GM19468 (cell line): ENCODE results near the gene PALLD.

Source experiments
- ATAC-seq: cut with Tn5 transposase; IDR thresholded peaks from one replicate; pipeline ENCODE4 v1.9.1; 2021; ENCODE audit warnings: mild to moderate bottlenecking, moderate library complexity, moderate number of reproducible peaks; ENCODE audit not compliant: unreplicated experiment; ENCODE audit errors: extremely low read depth

PALLD gene

DNA sequence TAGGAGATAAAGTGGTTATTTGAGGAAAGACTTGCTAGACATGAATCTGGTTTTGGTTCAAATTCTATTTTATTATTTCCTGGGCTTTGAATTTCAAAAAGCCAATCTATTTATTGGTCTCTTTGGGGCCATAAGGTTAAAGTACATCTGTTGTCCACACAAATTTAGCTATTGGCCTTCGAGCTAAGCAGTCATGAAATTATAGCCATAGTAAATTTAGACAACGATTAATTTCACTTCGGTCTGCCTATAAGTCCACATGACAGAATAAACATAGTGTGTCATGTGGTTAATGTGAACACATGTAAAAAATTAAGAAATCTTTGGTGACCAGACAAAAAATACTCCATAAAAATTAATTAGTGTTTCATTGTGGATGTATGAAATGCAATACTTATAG lies 161.9 kb downstream of the PALLD start:
- no peak for ATAC-seq

DNA sequence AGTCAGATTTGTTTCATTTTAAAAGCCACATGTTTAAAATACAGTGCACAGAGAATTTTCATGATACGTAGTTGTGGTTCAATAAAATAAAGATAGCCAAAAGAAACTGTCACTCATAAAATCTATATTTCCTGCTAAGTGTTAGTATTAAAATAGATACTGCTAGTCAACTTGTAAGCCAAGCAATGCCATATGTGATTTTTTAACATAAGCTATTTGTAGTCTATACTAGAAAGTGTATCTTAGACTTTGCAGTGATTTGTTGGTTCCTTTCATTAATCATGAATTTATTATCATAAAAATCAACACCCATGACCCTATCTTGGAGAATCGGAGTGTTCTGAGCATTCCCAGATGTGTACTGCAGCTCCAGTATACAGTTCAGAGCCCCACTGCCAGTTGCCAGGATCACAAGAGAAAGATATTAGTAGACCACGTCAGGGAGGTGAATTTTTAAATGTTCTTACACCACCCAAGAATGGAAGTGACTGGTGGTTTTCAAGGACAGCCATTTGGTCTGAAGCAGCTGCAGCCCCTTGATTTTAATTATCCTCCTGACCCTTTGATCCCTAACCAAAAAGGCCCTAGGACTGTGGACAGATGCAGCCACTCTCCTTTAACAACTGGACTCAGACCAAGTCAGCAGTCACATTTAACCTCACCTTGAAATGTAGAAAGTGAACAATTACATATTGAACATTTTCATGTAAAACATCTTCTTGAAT lies 163.1 kb downstream of the PALLD start:
- ATAC-seq: no peak

DNA sequence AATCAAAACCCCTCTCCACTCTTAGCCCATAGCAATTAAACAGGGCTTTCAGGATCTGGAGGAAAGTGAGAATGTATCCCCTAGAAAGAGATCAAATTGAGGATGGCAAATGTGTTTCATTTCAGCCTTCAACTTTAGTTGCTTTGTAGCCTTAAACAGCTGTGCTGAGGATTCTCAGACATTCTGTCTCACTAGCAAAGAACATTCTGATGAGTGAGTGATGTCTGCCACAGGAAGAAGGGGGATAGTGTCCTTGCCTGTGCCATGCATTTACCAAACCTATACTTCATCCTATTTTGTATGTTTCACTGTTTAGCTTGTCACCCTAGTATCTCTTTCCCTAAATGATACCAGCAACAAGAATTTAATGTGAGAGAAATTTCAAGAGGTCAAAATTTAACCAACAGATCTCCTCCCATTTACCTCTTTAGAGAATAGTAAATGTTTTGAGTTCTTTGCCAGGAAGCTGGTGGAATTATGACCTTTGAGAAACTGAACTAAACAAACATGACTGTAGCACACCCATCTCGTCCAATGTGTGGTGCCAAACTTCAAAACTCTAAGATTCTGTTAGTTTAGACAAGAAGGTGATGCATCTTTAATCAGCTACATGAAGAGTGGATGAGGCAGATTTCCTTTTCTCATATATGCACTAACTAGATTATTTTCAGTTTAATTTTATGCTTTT lies 165.6 kb downstream of the PALLD start:
- no peak for ATAC-seq

DNA sequence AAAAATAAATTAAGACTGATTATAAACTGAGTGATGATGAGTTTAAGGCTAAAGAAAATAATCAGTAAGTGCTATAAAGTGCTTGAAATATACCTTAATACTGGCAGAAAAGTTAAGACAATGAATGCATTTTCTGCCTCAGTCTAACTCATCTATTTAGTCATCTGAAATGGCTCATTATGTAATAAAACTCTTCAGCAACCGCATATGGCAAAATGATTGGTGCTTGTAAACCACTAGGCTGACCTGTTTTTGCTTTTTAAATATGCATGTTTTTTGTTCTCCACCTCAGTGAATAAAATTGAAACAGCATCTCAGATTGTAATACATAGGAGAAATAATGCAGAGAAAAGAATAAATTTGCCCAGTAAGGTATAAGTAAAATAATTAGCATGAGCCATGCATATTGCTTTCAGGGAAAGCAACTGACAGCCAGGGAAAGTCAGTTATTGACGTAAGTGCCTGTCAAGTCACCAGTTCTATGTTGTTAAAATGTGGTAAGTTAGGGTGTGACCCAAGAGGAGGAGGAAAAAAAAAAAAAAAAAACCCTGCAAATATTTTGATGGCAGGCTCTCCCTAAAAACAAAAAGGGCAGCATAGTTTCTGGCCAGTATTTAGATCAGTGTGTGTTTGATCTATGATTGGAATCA lies 167.5 kb downstream of the PALLD start:
- no peak for ATAC-seq

DNA sequence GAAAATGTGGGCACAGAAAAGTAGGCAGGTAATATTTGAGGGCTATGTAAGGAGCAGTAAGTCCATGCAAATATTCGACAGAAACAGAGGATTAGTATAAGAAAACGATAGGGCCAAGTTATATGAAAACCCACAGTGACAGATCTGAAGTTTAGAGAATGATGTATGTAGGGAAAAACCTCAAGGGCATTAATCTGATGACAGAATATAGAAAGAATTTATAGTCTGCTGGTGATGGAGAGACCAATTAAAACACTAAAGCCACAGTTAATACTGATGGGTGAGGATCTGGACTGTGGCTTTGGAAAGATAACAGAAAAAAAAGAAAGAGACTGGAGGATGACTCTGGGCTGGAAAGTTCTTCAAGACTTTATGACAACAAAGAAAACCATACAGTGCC lies 169.7 kb downstream of the PALLD start:
- ATAC-seq: no peak

DNA sequence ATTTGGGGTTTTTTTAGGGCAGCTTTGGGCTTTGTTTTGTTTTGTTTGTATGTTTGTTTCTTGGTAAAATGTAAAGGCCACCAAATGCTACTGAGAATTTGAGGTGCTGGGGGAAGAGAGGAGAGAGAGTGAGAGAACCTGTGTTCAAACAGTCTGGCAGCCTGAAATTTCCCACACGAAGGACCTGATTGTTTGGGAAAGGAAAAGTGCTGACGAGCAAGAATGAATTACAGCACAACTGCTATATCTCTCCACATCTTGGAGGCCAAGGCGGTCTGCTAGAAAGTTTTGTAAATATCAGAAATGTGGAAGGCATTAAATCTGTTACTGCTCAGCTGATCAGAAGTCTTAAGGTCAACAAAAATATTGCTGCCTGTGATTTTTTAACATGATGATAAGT lies 170.5 kb downstream of the PALLD start:
- no peak for ATAC-seq

DNA sequence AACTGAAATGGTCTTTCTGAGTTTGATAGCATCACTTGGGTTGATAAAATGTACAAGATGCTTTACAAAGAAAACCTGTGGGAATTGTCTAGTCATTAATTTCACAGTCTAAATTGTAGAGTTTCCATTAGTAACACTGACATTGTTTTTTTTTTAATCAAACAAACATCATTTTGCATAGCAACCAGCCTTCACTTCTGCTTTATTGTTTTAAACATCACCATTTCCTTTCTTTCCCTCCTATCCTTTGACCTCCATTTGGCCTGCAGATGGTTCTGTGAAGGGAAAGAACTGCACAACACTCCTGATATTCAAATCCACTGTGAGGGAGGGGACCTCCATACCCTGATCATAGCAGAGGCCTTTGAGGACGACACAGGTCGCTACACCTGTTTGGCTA lies 171.1 kb downstream of the PALLD start:
- ATAC-seq: no peak

DNA sequence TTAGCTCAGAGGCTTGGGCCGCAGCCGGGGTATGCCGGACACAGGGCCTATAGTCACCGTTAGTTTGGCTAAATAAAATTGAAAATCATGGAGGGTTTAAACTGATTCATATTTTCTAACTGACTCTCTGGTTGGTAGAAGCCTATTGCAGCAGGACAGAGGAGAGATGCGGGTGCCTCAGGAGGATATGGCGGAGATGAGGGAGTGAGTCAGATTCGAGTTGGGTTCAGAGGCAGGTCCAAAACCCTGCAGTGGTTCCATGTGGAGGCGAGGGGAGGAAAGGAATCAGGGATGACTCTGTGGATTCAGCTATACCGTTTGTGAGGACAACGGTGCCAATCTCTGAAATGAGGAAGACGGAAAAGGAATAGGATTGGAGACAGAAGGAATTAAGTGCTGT lies 176.6 kb downstream of the PALLD start:
- ATAC-seq: no peak

DNA sequence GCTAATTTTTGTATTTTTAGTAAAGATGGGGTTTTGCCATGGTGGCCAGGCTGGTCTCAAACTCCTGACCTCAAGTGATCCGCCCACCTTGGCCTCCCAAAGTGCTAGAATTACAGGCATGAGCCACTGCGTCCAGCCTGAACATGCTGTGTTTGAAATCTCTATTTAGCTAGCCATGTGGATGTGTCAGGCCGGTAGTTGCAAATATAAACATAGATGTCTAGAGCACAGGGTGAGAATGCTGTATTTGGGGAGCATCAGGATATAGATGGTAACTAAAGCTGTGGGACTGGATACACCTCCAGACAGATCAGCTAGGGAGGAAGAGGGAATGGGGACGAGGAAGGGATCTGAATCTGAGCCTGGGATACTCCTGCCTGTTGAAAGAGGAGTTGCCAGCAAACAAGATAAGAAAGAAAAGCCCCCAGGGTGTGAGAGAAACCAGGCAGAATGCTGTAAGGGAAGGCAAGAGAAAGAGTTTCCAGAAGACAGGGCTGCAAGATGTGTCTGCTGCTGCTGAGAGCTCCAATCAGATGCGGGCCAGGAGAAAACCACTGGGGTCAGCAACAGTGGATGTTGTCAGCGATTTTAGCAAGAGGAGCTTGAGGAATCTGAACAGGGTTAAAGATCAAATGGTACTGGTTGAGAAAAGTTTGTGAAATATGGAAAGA lies 177.4 kb downstream of the PALLD start:
- no peak for ATAC-seq

DNA sequence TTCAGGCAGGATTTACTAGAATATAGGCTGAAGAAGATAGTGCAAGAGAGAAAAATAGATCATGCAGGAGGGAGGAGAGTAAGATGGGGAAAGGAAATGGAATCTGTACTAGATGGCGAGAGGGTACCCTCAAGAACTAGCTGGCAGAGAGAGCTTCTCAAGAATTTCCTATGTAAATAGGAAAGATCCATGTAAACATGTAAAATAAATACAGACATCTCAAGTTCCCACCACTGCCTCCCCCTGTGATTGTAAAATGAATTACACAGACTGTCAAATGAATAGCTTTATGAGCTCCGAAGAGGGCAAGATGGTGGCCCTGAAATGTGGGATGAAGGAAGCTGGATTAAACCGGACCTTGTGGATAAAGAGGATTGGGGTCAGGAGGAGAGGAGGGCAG lies 178.0 kb downstream of the PALLD start:
- no peak for ATAC-seq

DNA sequence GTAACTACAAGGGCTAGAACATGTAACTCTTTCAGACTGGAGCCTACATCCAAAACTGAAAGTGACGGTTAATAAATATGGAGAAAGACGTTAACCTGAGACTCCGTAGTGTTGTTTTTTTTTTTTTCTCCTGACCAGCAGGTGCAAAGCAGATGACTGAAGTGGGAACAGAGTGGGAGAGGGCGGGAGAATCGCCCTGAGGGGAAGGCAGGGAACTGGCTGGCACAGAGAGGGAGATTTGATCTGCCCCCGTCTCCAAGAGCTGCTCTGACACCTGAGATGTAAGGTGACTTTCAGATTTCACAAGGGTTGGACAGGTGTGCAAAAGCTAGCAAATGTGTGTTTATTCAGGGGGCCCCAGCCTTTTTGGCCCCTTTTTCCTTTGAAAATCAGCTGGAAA lies 180.2 kb downstream of the PALLD start:
- ATAC-seq: no peak

DNA sequence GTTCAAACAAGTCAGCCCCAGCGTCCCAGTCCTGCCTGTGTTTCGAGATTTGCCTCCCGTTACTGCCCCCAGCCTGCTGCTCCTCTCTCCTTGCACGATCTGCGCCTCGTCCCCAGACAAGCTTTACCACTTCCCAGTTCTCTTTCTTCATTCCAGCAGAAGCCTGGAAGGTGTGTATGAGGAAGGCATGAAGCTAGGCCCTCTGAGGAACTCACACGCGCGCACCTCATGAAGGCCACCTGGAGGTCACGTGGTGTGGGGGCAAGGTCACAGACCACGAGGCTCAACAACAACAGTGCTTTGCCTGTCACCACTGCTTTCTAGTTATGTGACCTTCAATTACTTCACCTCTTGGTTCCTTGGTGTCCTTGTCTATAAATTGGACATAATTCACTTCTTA lies 181.0 kb downstream of the PALLD start:
- ATAC-seq: no peak

DNA sequence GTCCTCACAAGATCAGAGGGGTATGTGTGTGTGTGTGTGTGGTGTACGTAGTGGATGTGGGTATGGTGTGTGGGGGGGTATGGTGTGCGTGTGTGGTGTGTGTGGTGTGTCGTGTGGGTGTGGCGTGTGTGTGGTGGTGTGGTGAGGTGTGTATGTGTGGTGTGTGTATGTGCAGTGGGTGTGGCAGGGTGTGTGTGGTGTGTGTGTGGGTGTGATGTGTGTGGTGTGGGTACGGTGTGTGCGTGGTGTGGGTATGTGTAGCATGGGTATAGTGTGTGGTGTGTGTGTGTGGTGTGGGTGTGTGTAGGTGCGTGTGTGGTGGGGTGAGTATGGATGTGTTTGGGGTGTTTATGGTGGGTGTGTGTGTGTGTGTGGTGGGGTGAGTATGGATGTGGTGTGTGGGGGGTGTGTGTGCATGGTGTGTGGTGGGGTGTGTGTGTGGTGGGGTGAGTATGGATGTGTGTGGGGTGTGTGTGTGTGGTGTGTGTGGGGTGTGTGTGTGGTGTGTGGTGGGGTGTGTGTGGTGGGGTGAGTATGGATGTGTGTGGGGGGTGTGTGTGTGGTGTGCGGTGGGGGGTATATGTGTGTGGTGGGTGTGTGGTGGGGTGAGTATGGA lies 182.0 kb downstream of the PALLD start:
- ATAC-seq: no peak

DNA sequence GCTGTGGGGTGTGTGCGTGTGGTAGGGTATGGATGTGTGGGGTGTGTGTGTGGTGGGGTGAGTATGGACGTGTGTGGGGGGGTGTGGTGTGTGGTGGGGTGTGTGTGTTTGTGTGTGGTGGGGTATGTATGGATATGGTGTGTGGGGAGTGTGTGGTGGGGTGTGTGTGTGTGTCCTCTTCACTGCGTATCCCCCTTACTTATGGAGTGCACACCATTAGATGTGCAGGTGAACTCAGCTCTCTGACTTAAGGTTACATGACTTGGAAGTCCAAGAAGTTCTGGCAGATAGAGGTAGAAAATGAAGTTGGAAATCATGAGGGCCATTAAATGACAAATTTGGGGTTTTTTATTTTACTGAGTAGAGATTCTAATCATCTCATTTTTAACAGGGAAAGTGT lies 182.5 kb downstream of the PALLD start:
- ATAC-seq: no peak

DNA sequence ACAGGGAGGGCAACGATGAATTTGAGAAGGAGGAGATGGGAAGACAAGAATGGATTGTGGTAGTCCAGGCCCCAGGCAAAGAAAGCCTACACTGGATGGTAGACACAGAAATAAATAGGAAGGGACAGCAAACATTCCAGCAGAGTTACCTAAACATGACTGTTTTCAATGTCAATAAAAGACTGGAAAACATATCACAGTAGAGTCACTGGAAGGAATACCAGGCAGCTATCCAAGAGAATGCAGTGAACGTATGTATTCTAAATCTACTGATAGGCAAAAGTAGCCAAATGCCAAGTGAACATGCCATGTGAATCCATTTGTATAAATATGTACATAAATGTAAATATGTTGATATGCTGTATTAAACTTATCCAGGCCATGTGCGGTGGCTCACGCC lies 183.0 kb downstream of the PALLD start:
- ATAC-seq: no peak

DNA sequence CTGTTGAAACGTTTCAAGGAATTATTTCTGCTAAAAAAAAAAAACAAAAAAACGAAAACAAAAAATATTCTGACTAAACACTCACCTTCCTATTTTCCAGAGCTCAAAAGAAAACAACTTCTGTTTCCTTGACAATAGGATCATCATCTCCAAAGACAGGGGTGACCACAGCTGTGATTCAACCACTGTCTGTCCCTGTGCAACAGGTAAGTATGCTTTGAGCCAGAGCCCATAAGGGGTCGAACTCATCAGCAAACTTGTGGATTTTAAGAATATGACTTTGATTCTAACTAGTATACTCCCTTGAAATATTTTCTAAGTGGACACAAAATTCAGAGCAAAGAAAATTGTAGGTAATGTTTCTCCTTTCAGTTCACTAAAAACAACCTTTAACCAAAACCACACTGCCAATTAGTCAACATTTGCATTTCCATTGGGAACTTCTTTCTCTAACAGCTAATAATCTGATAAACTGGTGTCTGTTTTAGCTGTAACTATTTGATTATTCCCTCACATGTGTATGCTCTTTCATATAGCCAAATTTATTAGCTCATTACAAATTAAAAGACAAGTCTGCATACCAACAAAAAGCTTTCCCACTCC lies 186.1 kb downstream of the PALLD start:
- ATAC-seq: no peak

DNA sequence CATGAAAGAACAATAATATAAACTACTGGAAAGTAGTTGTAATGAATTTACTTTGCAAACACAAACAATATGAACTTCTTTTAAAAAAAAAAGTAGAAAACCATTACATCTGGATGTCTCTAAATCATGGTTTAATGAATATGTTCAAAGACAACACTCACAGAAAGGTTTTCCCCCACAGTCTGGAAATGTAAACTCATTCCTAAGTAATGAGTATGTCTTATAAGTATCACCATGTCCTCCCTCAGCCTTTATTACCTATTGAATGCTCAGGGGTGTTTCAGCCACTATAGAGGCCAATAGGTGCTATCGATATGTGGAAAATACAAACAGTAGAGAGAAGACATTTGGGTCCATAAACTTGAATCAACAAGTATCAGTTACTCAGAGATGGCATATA lies 186.7 kb downstream of the PALLD start:
- ATAC-seq: no peak

DNA sequence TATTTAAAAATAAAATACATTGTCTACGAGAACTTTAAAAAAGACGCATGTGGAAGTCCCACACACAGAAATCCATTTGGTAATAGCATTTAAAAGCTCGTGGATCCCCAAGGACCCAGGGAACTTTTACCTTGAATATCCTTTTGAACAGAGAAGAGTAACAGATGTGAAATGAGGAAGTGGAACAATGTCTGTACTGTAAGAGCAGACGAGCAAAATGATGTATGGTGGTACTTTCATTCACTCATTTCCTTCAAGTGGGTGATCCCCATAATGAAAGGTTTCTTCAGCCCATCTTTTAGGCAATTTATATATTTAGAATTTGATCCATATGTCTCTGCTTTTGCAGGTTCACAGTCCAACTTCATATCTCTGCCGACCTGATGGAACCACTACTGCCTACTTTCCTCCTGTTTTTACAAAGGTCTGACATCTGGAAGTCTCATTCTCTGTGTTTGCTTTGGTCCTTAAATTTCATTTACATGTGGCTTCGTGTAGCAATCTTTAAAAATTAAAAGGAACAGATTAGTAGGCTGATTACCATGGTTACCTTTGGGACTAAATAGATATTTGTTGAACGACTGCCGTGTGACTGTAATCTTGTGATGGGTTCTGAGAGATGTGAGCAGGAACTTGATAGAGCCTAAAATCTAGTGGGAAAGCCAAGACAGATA lies 188.4 kb downstream of the PALLD start:
- peak; percentile 90 for ATAC-seq

DNA sequence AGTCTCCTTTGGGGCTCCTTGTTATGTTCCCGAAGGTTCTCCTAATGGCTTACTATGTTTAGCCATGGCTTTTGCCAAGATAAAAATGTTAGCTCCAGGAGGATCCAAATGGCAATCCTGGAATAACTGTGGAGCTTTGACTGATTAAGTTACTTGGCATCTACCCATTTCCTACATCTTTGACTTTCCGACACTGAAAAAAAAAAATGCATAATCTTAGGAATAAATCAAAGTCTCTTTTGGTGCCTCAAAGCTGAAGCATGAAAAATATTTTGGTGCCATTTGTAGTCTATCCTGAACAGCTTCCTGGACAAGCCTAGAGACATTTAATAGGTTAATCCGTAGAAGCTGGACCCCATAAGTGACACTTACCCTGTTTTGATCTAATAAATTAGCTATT lies 191.7 kb downstream of the PALLD start:
- ATAC-seq: no peak

DNA sequence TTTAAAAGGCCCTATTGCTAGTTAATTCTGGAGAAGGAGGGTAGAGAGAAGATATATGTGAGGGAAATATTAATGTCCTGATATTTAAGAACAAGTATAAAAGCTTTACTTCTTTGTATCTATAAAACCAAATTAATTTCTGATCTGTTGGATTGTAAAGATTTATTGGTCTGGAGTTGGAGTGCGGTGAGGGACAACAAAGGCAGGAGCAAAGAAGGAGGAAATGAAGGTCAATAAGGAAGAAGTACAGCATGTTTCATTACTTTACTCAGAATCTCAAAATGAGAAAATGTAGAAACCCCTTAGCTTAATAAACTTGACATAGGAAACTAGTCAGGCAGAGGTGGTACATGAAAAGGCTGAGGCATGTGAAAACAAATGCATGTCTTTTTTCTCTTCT lies 192.9 kb downstream of the PALLD start:
- ATAC-seq: no peak
